Measurements from ENCODE around the gene PTAFR.
A peak's percentile ranks its signal among the peaks of the same experiment; 100 is the strongest.
"Not testable (repeated sequence)": the region's sequence is repeated elsewhere in the genome, so short reads cannot be mapped to it uniquely, and the experiment has no call there.

PTAFR gene

GRCh38 chr1:28143496-28144202 lies 32.8 kb downstream of the PTAFR start:
- no peak for DNase-seq

- DNase-seq = no peak
These were observed 34.8 kb downstream of the PTAFR start for GRCh38 chr1:28141685-28142084.

GRCh38 chr1:28139866-28140265 lies 36.6 kb downstream of the PTAFR start:
- DNase-seq = not testable (repeated sequence)

- DNase-seq = peak; percentile 10
These were observed 37.3 kb downstream of the PTAFR start for GRCh38 chr1:28139025-28139712.

GRCh38 chr1:28136922-28137613 lies 39.4 kb downstream of the PTAFR start:
- DNase-seq = no peak

- DNase-seq = no peak
These were observed 40.1 kb downstream of the PTAFR start for GRCh38 chr1:28136169-28136921.

- DNase-seq = no peak
These were observed 40.9 kb downstream of the PTAFR start for GRCh38 chr1:28135371-28136168.

GRCh38 chr1:28134651-28135207 lies 41.8 kb downstream of the PTAFR start:
- DNase-seq = no peak

- no peak for DNase-seq
These were observed 44.0 kb downstream of the PTAFR start for GRCh38 chr1:28132171-28133167.

- DNase-seq = no peak
These were observed 45.6 kb downstream of the PTAFR start for GRCh38 chr1:28130901-28131300.

- no peak for DNase-seq
These were observed 47.3 kb downstream of the PTAFR start for GRCh38 chr1:28129150-28129549.

- DNase-seq = peak; percentile 11
These were observed 48.8 kb downstream of the PTAFR start for GRCh38 chr1:28127617-28128257.

- DNase-seq = peak; percentile 19
These were observed 49.6 kb downstream of the PTAFR start for GRCh38 chr1:28126783-28127490.

- DNase-seq = no peak
These were observed 50.3 kb downstream of the PTAFR start for GRCh38 chr1:28126212-28126611.

GRCh38 chr1:28123461-28123961 lies 53.0 kb downstream of the PTAFR start:
- DNase-seq = no peak

GRCh38 chr1:28122183-28122582 lies 54.3 kb downstream of the PTAFR start:
- DNase-seq = no peak

- DNase-seq = no peak
These were observed 56.9 kb downstream of the PTAFR start for GRCh38 chr1:28119556-28119955.

- no peak for DNase-seq
These were observed 57.7 kb downstream of the PTAFR start for GRCh38 chr1:28118640-28119307.

GRCh38 chr1:28115267-28115666 lies 61.2 kb downstream of the PTAFR start:
- peak; percentile 48 for DNase-seq

Data from GDM1 (cell line).